Transverse colon (tissue), 4 donors: ENCODE measurements around the gene HHATL.

ENCODE experiments used
- CTCF ChIP-seq, 5 experiments: fragments of 200-600 bp in 3 of 5; fragments of 450-650 bp in 2 of 5; sonication (generic) in 3 of 5; IDR thresholded peaks; 1 replicate in 2 of 5; 2 replicates in 3 of 5; pipeline ENCODE4 v1.5.1; 2016 to 2017; ENCODE audit warnings: antibody characterized with exemption in 5 of 5, inconsistent platforms in 3 of 5, mild to moderate bottlenecking in 2 of 5, moderate library complexity in 1 of 5
- EP300 ChIP-seq: sonication (generic); formaldehyde crosslinking; IDR thresholded peaks from one replicate; pipeline ENCODE4 v1.6.1; 2017; ENCODE audit warnings: antibody characterized with exemption, low read depth
- POLR2A ChIP-seq: fragments of 450-650 bp; IDR thresholded peaks from one replicate; pipeline ENCODE4 v1.6.1; 2016; ENCODE audit warnings: antibody characterized with exemption, mild to moderate bottlenecking, moderate library complexity
- POLR2AphosphoS5 ChIP-seq, 3 donors: sonication (generic); formaldehyde crosslinking; IDR thresholded peaks; one replicate each; pipeline ENCODE4 v1.6.1; 2016; ENCODE audit warnings: antibody characterized with exemption in 3 of 3

- TF ChIP-seq CTCF (IDR thresholded peaks at IDR 0.05) (no peak), EP300 (no peak), POLR2A (no peak), POLR2AphosphoS5 (IDR thresholded peaks at IDR 0.05) (no peak)
These were observed 7.0 kb upstream of the HHATL start for GRCh38 chr3:42709621-42710020.
